HFFc6 (cell line): ENCODE data around the gene LRRC71. TPM values are rescaled to one million over a fixed set of nuclear protein-coding genes. Genes with fewer than 3 reads are reported as not detected.

Source experiments
- DNase-seq: peaks from one replicate; pipeline ENCODE4 v3.0.0-alpha.2; 2018
- H3K27ac Mint-ChIP-seq: 2 replicates; pipeline ENCODE4 v1.8.0; 2020; ENCODE audit warnings: mild to moderate bottlenecking, mixed read lengths
- H3K27me3 Mint-ChIP-seq: 2 replicates; pipeline ENCODE4 v1.8.0; 2021; ENCODE audit warnings: mild to moderate bottlenecking, moderate library complexity, mixed read lengths; ENCODE audit not compliant: insufficient read depth
- H3K36me3 Mint-ChIP-seq: 2 replicates; pipeline ENCODE4 v1.8.0; 2021; ENCODE audit warnings: low read depth, mixed read lengths
- H3K4me1 Mint-ChIP-seq: 2 replicates; pipeline ENCODE4 v1.8.0; 2020; ENCODE audit warnings: low read depth, mixed read lengths
- H3K4me3 Mint-ChIP-seq: 2 replicates; pipeline ENCODE4 v1.8.0; 2020; ENCODE audit warnings: mild to moderate bottlenecking, moderate library complexity, mixed read lengths
- H3K9me3 Mint-ChIP-seq: 2 replicates; pipeline ENCODE4 v1.8.0; 2020; ENCODE audit warnings: mild to moderate bottlenecking, mixed read lengths
- CTCF ChIP-seq: fragments of 200-600 bp; sonication (generic); IDR thresholded peaks from 2 replicates; pipeline ENCODE4 v1.5.0; 2021; ENCODE audit warnings: antibody characterized with exemption, mild to moderate bottlenecking
- total RNA-seq, 6 experiments: library from RNA; stranded (reverse); fragmentation: NEBNext Ultra II Directional; extraction: Animal tissue kit (Norgen Biotek cat#: 25700); gene quantifications; 2 replicates in 1 of 6; 3 replicates in 5 of 6; pipeline ENCODE4 v1.2.3, GENCODE V29; 2021

LRRC71 gene
- total RNA-seq, 6 experiments from 2014 or later = 0.13 to 0.46 (median 0.41) TPM; not detected in 2

- peaks cover 36% of the 10 kb centered on the region for H3K27me3 Mint-ChIP-seq
- no peaks in the 10 kb centered on the region for H3K36me3 Mint-ChIP-seq
- no peak for DNase-seq
- H3K9me3 Mint-ChIP-seq = no peaks in the 10 kb centered on the region
- no peak overlapping the region for H3K4me3 Mint-ChIP-seq
- no peak overlapping the region for H3K27ac Mint-ChIP-seq
- no peaks in the 10 kb centered on the region for H3K4me1 Mint-ChIP-seq
- no peak for TF ChIP-seq CTCF
Observed at GRCh38 chr1:156885880-156886355, 34.5 kb upstream of the LRRC71 start.

DNA sequence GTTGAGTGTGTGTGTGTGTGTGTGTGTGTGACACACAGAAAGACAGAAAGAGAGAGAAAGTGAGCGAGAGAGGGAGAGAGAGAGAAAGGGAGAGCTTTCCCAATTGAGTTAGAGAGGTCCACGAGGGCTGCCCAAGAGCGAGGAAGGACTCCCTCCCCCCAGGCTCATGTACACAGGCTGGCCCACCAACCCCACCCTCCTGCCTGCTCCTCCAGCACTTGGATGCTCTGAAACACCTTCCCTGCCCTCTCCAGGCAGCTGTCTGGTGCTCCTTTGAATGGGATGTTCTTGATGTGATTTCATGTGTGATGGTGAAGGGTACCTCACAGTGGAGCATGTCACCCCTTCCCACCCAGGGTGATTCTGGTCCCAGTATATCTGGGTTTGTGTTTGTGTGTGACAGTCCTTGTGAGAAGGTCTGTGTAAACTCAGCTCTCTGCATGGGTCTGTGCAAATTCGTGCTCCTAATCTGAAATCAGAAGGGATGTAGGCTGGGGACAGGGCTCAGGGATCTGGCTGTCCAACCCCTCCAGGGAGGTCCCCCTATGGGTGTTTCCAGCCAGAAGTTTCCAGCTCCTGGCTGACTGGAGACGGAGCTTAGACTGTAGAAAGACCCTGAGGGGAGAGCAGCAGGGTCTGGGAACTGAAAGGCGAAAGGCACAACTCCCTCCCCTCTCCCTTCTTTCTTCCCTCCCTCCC, 33.7 kb upstream of the LRRC71 start:
- no peaks in the 10 kb centered on the region for H3K4me1 Mint-ChIP-seq
- H3K36me3 Mint-ChIP-seq = no peaks in the 10 kb centered on the region

GRCh38 chr1:156887317-156887716, 33.1 kb upstream of the LRRC71 start:
- peaks cover 25% of the 10 kb centered on the region for H3K27me3 Mint-ChIP-seq
- H3K27ac Mint-ChIP-seq = no peak overlapping the region
- H3K9me3 Mint-ChIP-seq = no peaks in the 10 kb centered on the region
- no peak overlapping the region for H3K4me3 Mint-ChIP-seq
- H3K36me3 Mint-ChIP-seq = no peaks in the 10 kb centered on the region
- no peak for DNase-seq
- no peaks in the 10 kb centered on the region for H3K4me1 Mint-ChIP-seq
- TF ChIP-seq CTCF = no peak

More for the DNA sequence above, 33.7 kb upstream of the LRRC71 start:
- no peaks in the 10 kb centered on the region for H3K9me3 Mint-ChIP-seq
- no peak for DNase-seq
- no peak overlapping the region for H3K27ac Mint-ChIP-seq
- no peak overlapping the region for H3K4me3 Mint-ChIP-seq
- H3K27me3 Mint-ChIP-seq = peaks cover 29% of the 10 kb centered on the region
- no peak for TF ChIP-seq CTCF

DNA sequence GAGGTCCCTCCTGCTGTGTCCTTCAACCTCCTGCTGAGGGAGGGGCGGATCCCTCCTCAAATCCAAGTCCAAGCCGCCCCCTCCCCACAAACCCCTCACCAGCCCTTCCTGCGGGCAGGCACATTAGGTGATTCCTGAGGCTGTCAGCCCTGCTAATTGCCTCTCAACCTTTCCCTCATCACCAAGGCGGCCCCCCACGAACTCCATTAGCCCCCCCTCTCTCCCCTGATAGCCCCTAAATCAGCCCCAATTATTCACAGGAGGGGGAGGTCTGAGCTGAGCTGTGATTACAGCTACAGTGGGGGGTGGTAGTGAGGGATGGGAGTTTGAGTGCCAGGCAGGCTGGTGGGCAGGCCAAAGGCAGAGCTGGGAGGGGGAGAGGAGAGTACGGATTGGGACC, 32.7 kb upstream of the LRRC71 start:
- Mint-ChIP-seq H3K4me1 (no peaks in the 10 kb centered on the region), H3K27ac (no peak overlapping the region), H3K27me3 (peaks cover 22% of the 10 kb centered on the region), H3K9me3 (no peaks in the 10 kb centered on the region), H3K4me3 (no peak overlapping the region), H3K36me3 (no peaks in the 10 kb centered on the region)
- no peak for TF ChIP-seq CTCF
- no peak for DNase-seq

- DNase-seq = peak; percentile 54
- H3K9me3 Mint-ChIP-seq = no peaks in the 10 kb centered on the region
- H3K4me1 Mint-ChIP-seq = peaks cover 11% of the 10 kb centered on the region
- no peak overlapping the region for H3K4me3 Mint-ChIP-seq
- peaks cover 11% of the 10 kb centered on the region; the same call in 1 of the 2 replicates for H3K27me3 Mint-ChIP-seq
- no peaks in the 10 kb centered on the region for H3K36me3 Mint-ChIP-seq
- H3K27ac Mint-ChIP-seq = no peak overlapping the region
- TF ChIP-seq CTCF = peak; percentile 90
Observed at GRCh38 chr1:156889802-156890580, 30.4 kb upstream of the LRRC71 start.
